Retinal pigment epithelial cell (primary cell): ENCODE data around the gene PER2.

Experiments
- DNase-seq: peaks from one replicate; pipeline ENCODE4 v3.0.0-alpha.2; 2010; ENCODE audit warnings: low read depth
- H3K4me3 ChIP-seq: 2 replicates; pipeline ENCODE4 v1.5.1; 2011; ENCODE audit warnings: mild to moderate bottlenecking, low read length, control low read depth, moderate library complexity
- CTCF ChIP-seq: conservative IDR thresholded peaks from 2 replicates; pipeline ENCODE4 v1.5.1; 2011; ENCODE audit warnings: low read depth, low read length, control low read depth, inconsistent platforms

PER2 gene

GRCh38 chr2:238252766-238253630, 35.4 kb downstream of the PER2 start:
- no peak overlapping the region for H3K4me3 ChIP-seq
- TF ChIP-seq CTCF, result no peak
- DNase-seq, result no peak

GRCh38 chr2:238251986-238252385, 36.4 kb downstream of the PER2 start:
- no peak overlapping the region for H3K4me3 ChIP-seq
- DNase-seq, result no peak
- TF ChIP-seq CTCF, result no peak

GRCh38 chr2:238251331-238251730, 37.1 kb downstream of the PER2 start:
- DNase-seq, result no peak
- no peak for TF ChIP-seq CTCF
- no peak overlapping the region for H3K4me3 ChIP-seq

GRCh38 chr2:238250896-238251295, 37.5 kb downstream of the PER2 start:
- DNase-seq, result no peak
- no peak for TF ChIP-seq CTCF
- H3K4me3 ChIP-seq, result no peak overlapping the region

GRCh38 chr2:238247841-238248453, 40.5 kb downstream of the PER2 start:
- no peak for TF ChIP-seq CTCF
- no peak for DNase-seq
- H3K4me3 ChIP-seq, result no peak overlapping the region

- H3K4me3 ChIP-seq, result no peak overlapping the region
- DNase-seq, result no peak
- TF ChIP-seq CTCF, result no peak
These were observed 41.2 kb downstream of the PER2 start for GRCh38 chr2:238247002-238247822.
